Panc1 (cell line): Measurements from ENCODE around the gene DHX15.

Experiments
- POLR2AphosphoS5 ChIP-seq: IDR thresholded peaks from 2 replicates; pipeline ENCODE4 v1.6.1; 2012; ENCODE audit warnings: mild to moderate bottlenecking, low read depth, low read length, moderate library complexity
- TCF7L2 ChIP-seq: IDR thresholded peaks from 2 replicates; pipeline ENCODE4 v1.6.1; 2011; ENCODE audit warnings: mild to moderate bottlenecking, low read depth, low read length, inconsistent platforms
- TF ChIP-seq, protein P1 (sequence below): fragments of 450-650 bp; IDR thresholded peaks from 2 replicates; pipeline ENCODE4 v1.5.1; 2017; ENCODE audit warnings: mild to moderate bottlenecking
- TF ChIP-seq, protein P2 (sequence below), 2 experiments: IDR thresholded peaks; 2 replicates each; pipeline ENCODE4 v1.6.1; 2011 to 2012; ENCODE audit warnings: low read depth in 2 of 2, control low read depth in 1 of 2, low read length in 1 of 2, mild to moderate bottlenecking in 1 of 2, moderate library complexity in 1 of 2; ENCODE audit not compliant: insufficient read depth in 1 of 2

DNA sequence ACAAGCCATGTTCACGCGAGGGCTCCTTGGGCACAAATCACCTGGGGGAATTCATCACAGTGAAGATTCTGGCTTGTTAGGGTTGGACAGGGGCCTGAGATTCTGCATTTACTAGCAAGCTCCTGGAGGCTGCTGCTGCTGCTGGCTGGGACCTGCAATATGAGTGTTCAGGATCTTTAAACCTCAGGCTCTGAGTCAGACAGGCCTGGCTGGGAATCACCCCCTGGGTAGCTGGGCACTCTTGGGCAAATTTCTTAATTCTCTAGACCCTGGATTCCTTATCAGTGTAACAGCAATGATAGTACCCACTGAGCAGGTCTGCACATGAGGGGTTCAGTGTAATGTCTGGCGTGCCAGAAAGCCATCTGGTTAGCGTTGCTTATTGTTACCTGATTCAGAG, 101.5 kb downstream of the DHX15 start:
- TF ChIP-seq, protein P1, sequence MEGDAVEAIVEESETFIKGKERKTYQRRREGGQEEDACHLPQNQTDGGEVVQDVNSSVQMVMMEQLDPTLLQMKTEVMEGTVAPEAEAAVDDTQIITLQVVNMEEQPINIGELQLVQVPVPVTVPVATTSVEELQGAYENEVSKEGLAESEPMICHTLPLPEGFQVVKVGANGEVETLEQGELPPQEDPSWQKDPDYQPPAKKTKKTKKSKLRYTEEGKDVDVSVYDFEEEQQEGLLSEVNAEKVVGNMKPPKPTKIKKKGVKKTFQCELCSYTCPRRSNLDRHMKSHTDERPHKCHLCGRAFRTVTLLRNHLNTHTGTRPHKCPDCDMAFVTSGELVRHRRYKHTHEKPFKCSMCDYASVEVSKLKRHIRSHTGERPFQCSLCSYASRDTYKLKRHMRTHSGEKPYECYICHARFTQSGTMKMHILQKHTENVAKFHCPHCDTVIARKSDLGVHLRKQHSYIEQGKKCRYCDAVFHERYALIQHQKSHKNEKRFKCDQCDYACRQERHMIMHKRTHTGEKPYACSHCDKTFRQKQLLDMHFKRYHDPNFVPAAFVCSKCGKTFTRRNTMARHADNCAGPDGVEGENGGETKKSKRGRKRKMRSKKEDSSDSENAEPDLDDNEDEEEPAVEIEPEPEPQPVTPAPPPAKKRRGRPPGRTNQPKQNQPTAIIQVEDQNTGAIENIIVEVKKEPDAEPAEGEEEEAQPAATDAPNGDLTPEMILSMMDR = no peak
- TF ChIP-seq, protein P2, sequence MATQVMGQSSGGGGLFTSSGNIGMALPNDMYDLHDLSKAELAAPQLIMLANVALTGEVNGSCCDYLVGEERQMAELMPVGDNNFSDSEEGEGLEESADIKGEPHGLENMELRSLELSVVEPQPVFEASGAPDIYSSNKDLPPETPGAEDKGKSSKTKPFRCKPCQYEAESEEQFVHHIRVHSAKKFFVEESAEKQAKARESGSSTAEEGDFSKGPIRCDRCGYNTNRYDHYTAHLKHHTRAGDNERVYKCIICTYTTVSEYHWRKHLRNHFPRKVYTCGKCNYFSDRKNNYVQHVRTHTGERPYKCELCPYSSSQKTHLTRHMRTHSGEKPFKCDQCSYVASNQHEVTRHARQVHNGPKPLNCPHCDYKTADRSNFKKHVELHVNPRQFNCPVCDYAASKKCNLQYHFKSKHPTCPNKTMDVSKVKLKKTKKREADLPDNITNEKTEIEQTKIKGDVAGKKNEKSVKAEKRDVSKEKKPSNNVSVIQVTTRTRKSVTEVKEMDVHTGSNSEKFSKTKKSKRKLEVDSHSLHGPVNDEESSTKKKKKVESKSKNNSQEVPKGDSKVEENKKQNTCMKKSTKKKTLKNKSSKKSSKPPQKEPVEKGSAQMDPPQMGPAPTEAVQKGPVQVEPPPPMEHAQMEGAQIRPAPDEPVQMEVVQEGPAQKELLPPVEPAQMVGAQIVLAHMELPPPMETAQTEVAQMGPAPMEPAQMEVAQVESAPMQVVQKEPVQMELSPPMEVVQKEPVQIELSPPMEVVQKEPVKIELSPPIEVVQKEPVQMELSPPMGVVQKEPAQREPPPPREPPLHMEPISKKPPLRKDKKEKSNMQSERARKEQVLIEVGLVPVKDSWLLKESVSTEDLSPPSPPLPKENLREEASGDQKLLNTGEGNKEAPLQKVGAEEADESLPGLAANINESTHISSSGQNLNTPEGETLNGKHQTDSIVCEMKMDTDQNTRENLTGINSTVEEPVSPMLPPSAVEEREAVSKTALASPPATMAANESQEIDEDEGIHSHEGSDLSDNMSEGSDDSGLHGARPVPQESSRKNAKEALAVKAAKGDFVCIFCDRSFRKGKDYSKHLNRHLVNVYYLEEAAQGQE (IDR thresholded peaks at IDR 0.05; ENCODE audit: insufficient read depth in 1 of 2, low read depth in 2 of 2, low read length in 1 of 2) = no peak
- TF ChIP-seq TCF7L2 = no peak
- no peak for TF ChIP-seq POLR2AphosphoS5
